Measurements from ENCODE around the gene PRKCA. TPM values are rescaled to one million over a fixed set of nuclear protein-coding genes. Genes with fewer than 3 reads are reported as not detected.
A peak's percentile ranks its signal among the peaks of the same experiment; 100 is the strongest.
"Not testable (repeated sequence)": the region's sequence is repeated elsewhere in the genome, so short reads cannot be mapped to it uniquely, and the experiment has no call there.

Gene PRKCA
- total RNA-seq, 6 experiments from 2014 or later, result 81.2 to 106 (median 92.9) TPM

DNA sequence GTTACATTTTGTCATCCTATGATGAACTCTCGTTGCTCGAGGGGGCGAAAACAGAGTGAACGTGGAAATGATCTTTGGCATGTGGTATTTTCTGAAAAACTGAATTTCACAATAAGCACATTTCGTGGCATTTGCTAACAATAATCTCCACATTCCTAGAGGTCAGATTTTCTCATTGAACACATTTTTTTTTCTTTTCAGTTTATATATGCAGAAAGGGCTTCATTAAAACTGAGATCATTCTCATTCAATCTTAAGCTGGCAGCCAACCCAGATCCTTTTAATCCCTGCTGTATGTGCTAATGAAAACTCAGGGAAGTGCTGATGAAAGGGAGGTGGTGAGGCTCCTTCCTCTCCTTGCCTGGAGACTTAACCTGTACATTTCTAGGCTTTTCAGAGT lies 52.6 kb downstream of the PRKCA start:
- TF ChIP-seq, protein P1, sequence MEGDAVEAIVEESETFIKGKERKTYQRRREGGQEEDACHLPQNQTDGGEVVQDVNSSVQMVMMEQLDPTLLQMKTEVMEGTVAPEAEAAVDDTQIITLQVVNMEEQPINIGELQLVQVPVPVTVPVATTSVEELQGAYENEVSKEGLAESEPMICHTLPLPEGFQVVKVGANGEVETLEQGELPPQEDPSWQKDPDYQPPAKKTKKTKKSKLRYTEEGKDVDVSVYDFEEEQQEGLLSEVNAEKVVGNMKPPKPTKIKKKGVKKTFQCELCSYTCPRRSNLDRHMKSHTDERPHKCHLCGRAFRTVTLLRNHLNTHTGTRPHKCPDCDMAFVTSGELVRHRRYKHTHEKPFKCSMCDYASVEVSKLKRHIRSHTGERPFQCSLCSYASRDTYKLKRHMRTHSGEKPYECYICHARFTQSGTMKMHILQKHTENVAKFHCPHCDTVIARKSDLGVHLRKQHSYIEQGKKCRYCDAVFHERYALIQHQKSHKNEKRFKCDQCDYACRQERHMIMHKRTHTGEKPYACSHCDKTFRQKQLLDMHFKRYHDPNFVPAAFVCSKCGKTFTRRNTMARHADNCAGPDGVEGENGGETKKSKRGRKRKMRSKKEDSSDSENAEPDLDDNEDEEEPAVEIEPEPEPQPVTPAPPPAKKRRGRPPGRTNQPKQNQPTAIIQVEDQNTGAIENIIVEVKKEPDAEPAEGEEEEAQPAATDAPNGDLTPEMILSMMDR (IDR thresholded peaks at IDR 0.05), result no peak
- peaks cover 89% of the 10 kb centered on the region for H3K4me1 Mint-ChIP-seq (ENCODE audit: low read depth)
- H3K4me3 Mint-ChIP-seq, result peak overlapping the region; percentile 62
- DNase-seq, result peak; percentile 55
- peak overlapping the region; percentile 71 for H3K27ac Mint-ChIP-seq
- no peaks in the 10 kb centered on the region for H3K9me3 Mint-ChIP-seq
- peaks cover 2% of the 10 kb centered on the region; the same call in 1 of the 2 replicates for H3K27me3 Mint-ChIP-seq (ENCODE audit: insufficient read depth)
- H3K36me3 Mint-ChIP-seq (ENCODE audit: low read depth), result peaks cover 14% of the 10 kb centered on the region

DNA sequence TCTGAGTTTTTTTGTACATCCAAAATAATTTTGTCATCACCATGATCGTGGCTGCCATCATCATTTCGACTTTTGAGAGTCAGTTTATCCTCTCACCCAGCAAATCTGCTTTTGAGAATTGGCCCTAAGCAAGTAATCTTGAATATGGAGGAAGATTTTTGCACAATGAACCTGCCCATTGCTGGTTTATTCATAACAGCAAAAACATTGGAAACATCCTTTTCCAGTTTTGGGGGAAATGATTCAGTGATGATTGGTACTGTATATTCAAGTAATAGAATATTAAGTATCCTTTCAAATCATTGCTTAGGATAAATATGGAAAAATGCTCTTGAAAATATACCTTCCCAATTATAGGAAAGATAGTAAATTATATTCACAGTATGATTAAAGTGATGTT lies 53.1 kb downstream of the PRKCA start:
- Mint-ChIP-seq H3K9me3 (no peaks in the 10 kb centered on the region), H3K27ac (peak overlapping the region; percentile 71), H3K4me1 (ENCODE audit: low read depth) (peaks cover 91% of the 10 kb centered on the region), H3K4me3 (peak overlapping the region; percentile 62), H3K27me3 (ENCODE audit: insufficient read depth) (peaks cover 2% of the 10 kb centered on the region; the same call in 1 of the 2 replicates), H3K36me3 (ENCODE audit: low read depth) (peaks cover 19% of the 10 kb centered on the region)
- TF ChIP-seq, protein P1 (IDR thresholded peaks at IDR 0.05), result no peak
- no peak for DNase-seq

DNA sequence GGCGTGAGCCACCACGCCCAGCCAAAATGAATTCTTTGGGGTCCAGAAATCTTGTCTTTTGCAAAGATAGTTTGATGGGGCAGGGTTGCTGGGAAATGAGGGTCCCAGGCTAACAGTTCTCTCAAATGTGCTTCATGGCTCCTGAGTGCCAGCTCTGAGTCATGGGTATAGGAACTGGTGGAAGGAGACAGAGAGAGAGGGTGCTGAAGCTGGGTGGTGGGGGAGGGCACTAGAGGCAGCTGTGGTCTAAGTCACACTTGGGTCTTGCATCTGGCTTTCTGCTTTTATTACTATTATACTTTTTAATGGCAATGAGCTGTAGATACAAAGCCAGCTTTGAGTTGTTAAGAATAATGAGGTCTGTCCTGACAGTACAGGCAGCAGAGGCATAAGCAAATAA lies 54.6 kb downstream of the PRKCA start:
- TF ChIP-seq, protein P1 (IDR thresholded peaks at IDR 0.05), result no peak
- peaks cover 82% of the 10 kb centered on the region for H3K4me1 Mint-ChIP-seq (ENCODE audit: low read depth)
- H3K27me3 Mint-ChIP-seq (ENCODE audit: insufficient read depth), result peaks cover 2% of the 10 kb centered on the region; the same call in 1 of the 2 replicates
- DNase-seq, result peak; percentile 21
- H3K9me3 Mint-ChIP-seq, result no peaks in the 10 kb centered on the region
- H3K4me3 Mint-ChIP-seq, result peak overlapping the region; percentile 41
- peak overlapping the region; percentile 73 for H3K27ac Mint-ChIP-seq
- peaks cover 22% of the 10 kb centered on the region for H3K36me3 Mint-ChIP-seq (ENCODE audit: low read depth)

DNA sequence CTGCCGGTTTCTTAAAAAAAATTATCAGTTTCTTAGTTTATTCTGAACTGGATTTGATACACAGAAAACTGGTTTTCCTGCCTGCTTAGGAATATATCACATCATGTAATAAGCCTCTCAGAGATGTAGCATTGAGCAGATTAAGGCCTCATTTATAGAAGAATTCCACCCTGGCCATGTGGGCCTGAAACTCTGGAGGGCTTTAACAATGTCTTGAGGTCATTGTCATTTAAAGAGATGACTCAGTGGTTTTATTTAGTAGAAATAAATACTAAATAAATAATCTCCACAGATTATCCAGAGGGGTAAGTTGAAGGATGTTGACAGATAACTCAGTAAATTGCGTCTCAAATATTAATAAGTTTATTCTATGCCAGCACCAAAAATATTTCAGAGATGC lies 56.9 kb downstream of the PRKCA start:
- Mint-ChIP-seq H3K4me1 (ENCODE audit: low read depth) (peaks cover 70% of the 10 kb centered on the region), H3K9me3 (no peaks in the 10 kb centered on the region), H3K36me3 (ENCODE audit: low read depth) (peaks cover 25% of the 10 kb centered on the region), H3K4me3 (no peak overlapping the region), H3K27me3 (ENCODE audit: insufficient read depth) (peaks cover 2% of the 10 kb centered on the region; the same call in 1 of the 2 replicates), H3K27ac (no peak overlapping the region)
- TF ChIP-seq, protein P1 (IDR thresholded peaks at IDR 0.05), result no peak
- no peak for DNase-seq

DNA sequence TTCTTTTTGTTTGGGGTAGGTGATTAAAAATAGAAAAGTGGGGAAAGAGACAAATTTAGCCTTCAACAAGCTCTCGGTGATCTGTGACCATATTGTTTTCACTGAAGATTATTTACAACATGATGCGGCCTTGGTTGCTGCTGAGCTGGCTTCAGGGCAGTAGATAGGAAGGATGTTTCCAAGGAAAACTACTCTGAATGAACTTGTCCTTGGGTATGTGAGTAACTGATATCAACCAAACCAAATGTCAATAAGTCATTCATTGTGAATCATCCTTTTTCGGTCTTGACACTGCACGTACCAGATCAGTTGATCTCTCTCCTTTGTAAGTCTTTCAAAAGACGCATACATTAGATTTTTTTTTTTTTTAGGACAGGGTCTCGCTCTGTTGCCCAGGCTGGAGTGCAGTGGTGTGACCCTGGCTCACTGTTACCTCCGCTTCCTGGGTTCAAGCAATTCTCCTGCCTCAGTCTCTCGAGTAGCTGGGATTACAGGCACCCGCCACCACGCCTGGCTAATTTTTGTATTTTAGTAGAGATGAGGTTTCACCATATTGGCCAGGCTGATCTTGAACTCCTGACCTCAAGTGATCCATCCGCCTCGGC lies 58.6 kb downstream of the PRKCA start:
- not testable (repeated sequence) for H3K9me3 Mint-ChIP-seq; DNase-seq; H3K27me3 Mint-ChIP-seq (ENCODE audit: insufficient read depth); H3K27ac Mint-ChIP-seq; H3K4me3 Mint-ChIP-seq
- Mint-ChIP-seq H3K36me3 (ENCODE audit: low read depth) (peaks cover 31% of the 10 kb centered on the region), H3K4me1 (ENCODE audit: low read depth) (peaks cover 73% of the 10 kb centered on the region)

DNA sequence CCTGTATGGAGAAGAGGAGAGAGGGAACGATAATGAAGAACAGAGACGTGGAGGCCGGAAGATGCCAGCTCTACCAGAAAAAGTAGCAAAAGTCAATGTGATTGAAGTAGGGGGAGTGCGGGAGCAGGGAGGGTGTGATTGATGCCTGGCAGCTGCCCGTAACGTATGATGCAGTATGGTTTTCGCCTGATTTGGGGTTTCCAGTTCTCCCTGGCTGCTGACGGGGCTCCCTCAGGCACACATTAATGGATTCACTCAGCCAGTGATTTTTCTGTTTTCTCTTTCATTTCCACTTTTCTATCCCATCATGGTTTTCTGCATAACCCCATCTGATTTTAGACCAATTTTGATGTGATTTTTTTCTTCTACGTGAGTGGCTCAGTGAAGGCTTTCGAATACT lies 62.1 kb downstream of the PRKCA start:
- Mint-ChIP-seq H3K4me1 (ENCODE audit: low read depth) (peaks cover 47% of the 10 kb centered on the region), H3K36me3 (ENCODE audit: low read depth) (peaks cover 30% of the 10 kb centered on the region), H3K27ac (no peak overlapping the region), H3K27me3 (ENCODE audit: insufficient read depth) (no peaks in the 10 kb centered on the region), H3K9me3 (no peaks in the 10 kb centered on the region), H3K4me3 (no peak overlapping the region)
- DNase-seq, result no peak
- TF ChIP-seq, protein P1 (IDR thresholded peaks at IDR 0.05), result no peak

Measured in HFFc6 (cell line).